PC-3 (cell line): ENCODE results near the gene VAV3.

ENCODE experiments used
- CTCF ChIP-seq: fragments of 300-600 bp; sonication (generic); conservative IDR thresholded peaks from 2 replicates; pipeline ENCODE4 v1.5.1; 2017; ENCODE audit warnings: antibody characterized with exemption, low read depth, mild to moderate bottlenecking, low read length
- EZH2 ChIP-seq: fragments of 300-600 bp; sonication (generic); IDR thresholded peaks from one replicate; pipeline ENCODE4 v1.6.1; 2017; ENCODE audit warnings: antibody characterized with exemption, mild to moderate bottlenecking, low read length; ENCODE audit not compliant: unreplicated experiment
- EZH2phosphoT487 ChIP-seq: fragments of 300-600 bp; sonication (generic); IDR thresholded peaks from 2 replicates; pipeline ENCODE4 v1.6.1; 2018; ENCODE audit warnings: mild to moderate bottlenecking, antibody characterized with exemption, low read length, borderline replicate concordance

GRCh38 chr1:107647012-107647411 is 318.0 kb downstream of the VAV3 start:
- no peak for TF ChIP-seq CTCF
- no peak for TF ChIP-seq EZH2
- TF ChIP-seq EZH2phosphoT487 = no peak
